HG02884 (cell line): ENCODE data around the gene ODAD3.
"Not testable (repeated sequence)": the region's sequence is repeated elsewhere in the genome, so short reads cannot be mapped to it uniquely, and the experiment has no call there.

Source experiments
- ATAC-seq: cut with Tn5 transposase; IDR thresholded peaks from one replicate; pipeline ENCODE4 v1.9.1; 2021; ENCODE audit warnings: mild to moderate bottlenecking, moderate library complexity; ENCODE audit not compliant: unreplicated experiment

Gene ODAD3

DNA sequence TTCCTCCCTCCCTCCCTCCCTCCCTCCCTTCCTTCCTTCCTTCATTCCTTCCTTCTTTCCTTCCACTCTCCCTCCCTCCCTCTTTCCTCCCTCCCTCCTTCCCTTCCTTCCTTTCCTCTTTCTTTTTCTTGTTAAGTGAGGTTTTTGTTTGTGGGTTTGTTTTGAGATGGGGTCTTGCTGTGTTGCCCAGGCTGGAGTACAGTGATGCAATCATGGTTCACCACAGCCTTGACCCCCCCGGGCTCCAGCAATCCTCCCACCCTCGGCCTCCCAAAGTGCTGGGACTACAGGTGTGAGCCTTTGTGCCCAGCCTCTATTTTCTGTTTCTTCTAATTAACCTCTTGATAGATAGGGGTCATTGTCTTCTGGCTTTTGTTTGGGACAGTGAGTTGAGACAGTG, 26.5 kb upstream of the ODAD3 start:
- no peak for ATAC-seq

DNA sequence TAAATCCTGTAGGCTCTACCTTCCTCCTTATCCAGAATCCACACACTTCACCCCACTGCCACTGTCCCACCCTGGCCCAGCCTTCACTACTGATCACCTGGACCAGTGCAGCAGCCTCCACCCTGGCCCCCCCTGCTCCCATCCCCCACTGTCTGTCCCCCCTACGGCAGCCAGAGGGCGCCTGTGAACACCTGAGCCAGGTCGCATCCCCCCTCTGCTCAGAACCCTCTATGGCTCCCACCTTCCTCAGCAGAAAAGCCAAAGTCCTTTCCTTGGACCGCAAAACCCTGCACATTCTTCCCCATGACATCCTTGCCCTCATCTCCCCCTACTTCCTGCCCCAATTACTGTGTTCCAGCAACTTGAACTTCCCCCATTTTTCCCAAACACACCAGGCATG, 25.3 kb upstream of the ODAD3 start:
- ATAC-seq: no peak

DNA sequence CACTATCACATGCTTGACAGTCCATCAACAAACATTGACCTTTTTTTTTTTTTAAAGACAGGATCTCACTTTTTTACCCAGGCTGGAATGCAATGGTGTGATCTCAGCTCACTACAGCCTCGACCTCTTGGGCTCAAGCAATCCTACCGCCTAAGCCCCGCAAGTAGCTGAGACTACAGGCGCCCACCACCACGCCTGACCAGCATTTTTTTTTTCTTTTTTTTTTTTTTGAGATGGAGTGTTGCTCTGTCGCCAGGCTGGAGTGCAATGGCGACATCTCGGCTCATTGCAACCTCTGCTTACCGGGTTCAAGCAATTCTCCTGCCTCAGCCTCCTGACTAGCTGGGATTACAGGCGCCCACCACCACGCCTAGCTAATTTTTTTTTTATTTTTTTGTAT, 24.0 kb upstream of the ODAD3 start:
- not testable (repeated sequence) for ATAC-seq

DNA sequence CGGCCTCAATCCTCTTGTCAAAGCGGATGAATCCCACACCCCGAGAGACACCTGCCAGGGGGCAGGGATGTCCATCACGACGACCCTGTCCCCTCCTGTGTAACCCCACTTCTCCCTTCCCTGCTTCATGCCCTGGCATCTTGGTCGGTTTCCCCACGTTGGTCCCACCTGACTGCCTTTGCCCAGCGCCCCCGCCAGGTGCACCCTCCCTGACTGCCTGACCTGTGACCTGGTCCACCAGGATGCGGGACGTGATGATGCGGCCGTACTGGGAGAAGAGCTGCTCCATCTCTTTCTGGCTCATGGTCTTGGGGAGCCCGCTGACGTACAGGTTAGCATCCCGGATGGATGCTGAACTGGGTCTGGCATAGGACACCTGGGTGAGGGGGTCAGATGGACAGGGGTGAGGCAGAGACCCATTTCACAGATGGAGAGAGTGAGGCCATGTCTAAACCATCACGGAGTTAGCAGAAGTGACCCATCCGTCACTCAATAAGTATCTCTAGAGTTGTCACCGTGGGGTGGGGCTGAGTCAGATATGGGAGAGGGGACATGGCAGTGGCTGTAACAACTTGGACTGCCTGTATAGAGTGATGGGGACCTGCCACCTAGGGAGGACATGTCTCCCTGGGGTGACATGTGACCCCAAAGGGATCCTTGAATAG, 23.4 kb upstream of the ODAD3 start:
- no peak for ATAC-seq

DNA sequence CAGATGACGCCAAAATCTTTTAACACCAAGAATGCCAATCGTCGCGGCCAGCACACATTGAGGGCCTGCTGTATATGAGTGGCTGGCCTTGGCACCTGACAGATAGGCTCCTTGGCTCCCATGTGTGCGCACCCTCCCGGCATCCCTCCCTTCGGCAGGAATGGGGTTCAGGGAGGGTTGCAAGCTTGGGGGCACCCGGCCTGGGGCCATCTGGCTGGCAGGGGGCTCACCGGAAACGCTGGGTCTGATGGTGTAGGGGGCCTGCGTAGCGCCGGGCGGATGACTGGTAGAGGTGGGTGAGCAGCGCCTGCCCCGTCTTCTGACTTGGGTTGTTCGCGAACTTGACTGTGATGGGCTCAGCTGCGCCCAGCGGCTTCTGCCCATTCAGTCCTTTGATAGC, 22.9 kb upstream of the ODAD3 start:
- no peak for ATAC-seq

DNA sequence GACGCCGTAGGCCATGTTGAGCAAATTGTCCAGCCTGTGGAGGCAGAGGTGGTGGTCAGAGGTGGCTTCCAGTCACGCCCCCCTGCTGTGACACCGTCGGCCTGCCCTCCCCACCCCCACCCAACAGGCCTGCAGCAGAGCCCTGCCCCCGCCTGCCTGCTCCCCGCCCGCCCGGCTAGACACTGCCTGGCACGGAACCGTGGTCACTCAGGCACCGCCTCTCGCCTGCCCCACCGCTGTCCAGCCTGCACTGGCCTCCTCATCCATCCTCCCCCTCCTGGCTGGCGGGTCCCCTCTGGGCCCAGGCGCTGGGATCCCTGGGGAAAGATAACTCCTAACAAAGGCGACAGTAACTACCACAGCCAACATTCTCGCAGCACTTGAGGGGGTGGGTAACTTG, 22.2 kb upstream of the ODAD3 start:
- no peak for ATAC-seq

DNA sequence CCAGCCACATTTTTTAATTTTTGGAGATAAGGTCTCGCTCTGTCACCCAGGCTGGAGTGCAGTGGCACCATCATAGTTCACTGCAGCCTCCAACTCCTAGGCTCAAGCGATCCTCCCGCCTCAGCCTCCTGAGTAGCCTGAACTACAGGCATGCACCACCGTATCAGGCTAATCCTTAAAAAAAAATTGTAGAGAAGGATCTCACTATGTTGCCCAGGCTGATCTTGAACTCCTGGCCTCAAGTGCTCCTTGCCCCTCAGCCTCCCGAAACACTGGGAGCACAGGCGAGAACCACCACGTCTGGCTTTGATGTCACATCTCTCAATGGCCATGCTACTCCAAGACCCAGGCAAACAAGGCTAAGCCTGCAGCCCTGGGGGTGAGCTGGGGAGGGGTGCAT, 21.7 kb upstream of the ODAD3 start:
- no peak for ATAC-seq

DNA sequence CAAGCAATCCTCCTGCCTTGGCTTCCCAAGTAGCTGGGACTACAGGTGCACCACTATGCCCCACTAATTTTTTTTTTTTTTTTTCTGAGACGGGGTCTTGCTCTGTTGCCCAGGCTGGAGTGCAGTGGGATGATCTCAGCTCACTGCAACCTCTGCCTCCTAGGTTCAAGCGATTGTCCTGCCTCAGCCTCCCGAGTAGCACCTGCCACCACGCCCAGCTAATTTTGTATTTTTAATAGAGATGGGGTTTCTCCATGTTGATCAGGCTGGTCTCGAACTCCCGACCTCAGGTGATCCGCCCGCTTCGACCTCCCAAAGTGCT, 20.3 kb upstream of the ODAD3 start:
- not testable (repeated sequence) for ATAC-seq

DNA sequence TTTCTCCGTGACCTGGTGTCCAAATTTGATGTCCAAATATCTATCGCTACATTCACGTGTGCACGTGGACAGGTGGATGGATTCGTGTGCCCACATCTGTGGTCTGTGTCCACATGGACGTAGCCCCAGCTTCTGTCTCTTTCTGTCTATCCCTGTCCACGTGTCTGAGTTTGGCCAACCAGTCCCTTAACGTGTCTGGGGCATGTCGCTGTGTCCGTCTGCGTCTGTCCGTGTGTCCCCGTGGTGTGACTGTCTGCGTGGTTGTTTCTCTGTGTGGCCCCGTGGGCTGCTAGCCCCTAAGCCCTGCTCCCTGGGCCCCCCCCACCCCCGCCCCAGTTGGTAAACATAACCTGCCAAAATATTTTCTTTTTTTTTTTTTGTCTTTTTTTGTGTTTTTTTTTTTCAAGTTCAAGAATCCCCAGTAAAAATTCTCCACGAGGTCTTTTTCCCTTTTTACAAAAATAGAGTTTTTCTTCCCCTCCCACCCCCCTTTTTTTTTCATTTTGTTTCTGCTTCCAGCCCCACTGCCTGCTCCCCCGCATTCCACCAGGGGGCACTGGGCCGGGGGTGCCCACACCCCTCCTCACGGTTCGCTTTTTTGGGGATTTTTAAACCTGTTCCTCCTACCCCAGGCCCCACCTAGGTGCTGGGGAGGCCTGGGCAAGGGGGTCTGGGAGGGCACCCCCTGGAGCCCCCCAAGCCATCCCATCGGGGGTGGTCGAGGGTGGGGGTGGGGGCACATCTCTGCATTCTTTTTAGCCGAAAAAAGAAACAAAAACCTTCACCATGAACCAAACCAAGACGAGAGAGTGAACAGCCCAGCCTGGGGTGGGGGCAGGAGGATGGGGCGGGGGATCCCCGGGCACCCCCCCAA, 18.8 kb upstream of the ODAD3 start:
- no peak for ATAC-seq

DNA sequence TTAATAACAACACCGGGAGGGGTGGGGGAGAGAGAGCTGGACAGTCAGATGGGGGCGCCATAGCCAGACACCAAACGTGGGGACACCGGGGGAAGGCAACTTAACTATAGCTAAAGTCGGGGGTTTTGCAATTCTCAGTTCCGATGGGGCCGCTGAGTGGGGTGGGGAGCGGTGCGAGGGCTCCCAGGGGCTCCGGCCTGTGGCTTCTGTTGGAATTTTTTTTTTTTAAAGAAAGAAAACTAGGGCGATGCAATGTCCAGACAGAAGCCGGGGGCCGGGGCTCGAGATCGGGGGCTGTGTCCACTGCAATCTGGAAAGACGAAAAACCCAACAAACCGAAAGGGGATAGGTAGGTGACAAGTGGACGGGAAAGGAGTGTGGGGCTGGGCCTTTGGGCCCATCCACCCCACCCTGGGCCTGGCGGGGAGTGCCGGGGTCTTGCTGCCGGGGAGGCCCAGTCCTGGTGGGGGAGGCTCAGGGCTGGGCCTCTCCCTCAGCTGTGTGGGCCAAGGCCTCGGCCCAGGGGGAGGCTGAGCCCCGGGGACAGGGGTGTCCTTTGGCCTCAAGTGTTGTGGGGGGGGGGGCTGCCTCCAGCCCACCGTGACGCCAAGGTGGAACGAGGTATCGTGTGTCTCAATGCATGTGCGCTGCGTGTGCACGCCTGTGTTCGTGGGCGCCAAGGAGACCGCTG, 17.8 kb upstream of the ODAD3 start:
- ATAC-seq: no peak

DNA sequence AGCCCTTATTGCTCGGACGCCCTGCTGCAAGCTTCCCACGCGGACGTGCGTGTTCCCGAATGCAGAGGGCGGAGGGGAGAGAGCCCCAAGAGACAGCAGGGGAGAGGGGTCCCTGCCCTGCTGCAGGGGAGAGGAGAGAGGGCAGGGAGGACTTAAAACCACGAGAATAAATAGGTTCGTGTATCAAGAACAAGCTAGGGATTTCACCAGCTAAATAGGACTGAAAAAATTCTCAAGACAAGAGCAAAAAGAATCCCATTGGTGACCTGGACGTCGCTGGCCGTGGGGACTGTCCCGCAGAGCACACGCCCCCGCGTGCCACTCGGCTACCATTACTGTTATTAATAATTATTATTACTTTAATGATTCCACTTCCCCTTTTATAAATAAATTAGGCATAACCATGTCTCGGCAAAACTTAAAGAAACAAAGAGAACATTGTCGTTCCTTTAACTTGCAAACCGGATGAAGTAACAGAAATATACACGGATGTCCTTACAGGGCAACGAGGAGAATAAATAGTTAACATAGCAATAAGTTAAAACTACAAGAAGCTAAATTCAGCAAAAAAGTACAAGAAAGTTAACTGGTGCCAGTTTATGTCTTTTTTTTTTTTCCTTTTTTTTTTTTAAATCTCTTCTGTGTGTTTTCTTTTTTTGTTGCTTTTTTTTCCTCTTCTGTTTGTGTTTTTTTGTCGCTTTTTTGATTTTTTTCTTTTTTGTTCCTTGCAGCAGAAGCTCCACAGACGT, 17.1 kb upstream of the ODAD3 start:
- ATAC-seq: no peak

DNA sequence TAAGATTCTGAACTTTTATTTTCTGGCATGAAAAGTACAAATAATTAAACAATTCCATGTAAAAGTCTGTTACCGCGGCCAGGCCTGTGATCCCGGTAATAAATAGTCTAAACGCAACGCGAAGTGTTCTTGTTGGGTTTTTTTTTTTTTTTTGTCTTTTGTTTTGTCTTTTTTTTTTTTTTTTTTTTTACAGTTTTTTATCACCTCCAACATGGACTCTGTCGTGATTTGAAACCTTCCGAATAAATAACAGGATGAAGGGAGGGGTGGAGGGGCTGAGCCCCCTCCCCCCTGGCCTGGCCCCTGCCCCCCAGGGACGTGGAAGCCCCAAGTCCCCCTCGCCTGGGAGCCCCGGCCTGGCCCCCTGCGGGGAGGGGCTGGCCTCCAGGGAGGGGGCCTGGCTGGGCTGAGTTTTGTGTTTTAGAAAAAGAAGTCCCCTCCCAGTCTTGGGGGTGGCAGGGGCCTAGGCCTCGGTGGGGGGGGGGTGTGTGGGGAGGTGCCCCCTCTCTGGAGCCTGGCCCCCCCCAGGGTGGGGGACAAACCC, 16.5 kb upstream of the ODAD3 start:
- ATAC-seq: no peak

DNA sequence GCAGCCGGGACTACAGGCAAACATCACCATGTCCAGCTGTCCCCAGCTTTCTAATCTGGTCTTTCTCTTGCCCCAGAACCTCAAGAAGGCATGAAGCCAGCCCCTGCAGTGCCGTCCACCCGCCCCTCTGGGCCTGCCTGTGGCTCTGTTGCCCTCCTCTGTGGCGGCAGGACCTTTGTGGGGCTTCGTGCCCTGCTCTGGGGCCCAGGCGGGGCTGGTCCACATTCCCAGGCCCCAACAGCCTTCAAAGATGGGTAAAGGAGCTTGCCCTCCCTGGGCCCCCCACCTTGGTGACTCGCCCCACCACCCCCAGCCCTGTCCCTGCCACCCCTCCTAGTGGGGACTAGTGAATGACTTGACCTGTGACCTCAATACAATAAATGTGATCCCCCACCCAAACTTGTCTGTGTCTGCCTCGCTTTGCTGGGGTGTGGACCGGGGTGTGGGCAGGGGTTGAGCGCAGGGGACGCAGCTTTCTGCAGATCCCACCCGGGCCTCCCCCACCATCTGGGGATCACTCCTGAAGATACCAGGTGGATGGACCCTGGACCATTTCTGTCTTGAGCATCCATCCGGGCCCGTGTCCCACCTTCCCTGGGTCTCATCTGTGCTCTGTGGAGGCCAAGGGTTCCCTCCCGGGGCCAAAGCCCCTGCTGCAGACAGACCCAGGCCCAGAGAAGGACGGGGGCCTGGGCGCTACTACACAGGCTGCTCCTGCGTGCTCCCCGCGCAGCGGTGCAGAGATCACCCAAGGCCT, 15.8 kb upstream of the ODAD3 start:
- no peak for ATAC-seq

DNA sequence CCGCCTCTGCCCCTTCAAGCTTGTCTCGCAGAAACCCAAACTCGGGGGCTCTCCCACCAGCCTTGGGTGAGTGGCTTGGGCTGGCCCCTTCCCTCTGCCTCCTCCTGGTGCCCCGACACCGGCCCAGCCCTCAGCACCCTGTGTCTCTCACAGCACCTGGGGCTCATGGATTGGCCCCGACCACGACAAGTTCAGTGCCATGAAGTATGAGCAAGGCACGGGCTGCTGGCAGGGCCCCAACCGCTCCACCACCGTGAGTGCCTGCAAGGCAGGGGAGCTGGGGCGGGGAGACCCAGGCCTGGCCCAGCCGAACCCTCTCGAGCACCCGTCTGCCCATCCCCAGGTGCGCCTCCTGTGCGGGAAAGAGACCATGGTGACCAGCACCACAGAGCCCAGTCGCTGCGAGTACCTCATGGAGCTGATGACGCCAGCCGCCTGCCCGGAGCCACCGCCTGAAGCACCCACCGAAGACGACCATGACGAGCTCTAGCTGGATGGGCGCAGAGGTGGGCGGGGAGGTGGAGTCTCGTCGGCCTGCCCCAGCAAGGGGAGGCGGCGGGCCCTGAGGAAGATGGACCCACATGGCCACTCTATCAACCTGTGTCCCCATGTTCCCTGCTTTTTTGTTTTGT, 14.1 kb upstream of the ODAD3 start:
- ATAC-seq: no peak

DNA sequence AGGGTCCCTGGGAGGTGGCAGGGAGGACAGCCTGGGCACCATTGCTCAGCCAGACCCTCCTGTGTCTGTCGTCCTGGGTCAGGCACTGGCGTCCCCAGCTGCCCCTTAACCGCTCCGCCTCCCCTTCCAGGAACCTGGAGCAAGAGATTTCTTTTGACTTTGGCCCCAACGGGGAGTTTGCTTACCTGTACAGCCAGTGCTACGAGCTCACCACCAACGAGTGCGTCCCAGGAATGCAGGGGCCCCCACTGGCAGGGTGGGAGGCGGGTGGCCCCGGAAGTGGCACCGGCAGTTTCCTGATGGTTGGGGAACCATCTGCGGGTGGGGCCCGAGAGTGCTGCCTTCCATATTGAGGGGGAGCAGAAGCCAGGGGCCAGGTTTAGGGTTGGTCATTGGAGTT, 13.5 kb upstream of the ODAD3 start:
- no peak for ATAC-seq

DNA sequence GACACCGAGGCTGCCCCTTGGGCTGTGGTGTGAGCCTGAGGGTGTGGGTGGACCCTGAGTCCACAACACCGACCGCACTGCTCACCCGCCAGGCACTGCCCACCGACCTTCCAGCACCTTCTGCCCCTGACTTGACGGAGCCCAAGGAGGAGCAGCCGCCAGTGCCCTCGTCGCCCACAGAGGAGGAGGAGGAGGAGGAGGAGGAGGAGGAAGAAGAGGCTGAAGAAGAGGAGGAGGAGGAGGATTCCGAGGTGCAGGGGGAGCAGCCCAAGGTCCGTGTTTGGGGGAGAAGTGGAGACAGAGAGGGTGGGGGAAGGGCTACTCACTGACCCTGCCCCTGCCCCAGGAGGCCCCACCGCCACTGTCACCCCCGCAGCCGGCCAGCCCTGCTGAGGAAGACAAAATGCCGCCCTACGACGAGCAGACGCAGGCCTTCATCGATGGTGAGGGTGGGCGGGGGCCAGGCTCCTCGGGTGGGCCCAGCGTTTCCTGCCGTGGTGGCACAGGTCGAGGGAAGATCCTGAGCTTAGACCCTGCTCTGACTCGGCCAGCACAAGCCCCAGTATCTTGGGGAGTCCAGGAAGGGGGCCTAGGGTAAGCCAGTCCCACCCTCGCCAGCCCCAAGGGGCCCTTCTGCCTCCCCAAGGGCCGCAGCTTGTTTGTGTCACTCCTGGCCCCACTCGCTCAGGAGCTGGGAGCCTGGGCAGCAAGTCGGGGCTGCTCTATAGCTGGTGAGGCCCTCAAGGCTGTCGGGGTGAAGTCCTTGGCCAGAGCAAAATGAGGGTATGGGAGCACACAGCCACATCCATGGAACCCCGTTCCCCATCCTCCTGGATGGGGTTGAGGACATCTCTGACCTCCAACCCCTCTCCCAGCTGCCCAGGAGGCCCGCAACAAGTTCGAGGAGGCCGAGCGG, 12.7 kb upstream of the ODAD3 start:
- ATAC-seq: no peak

DNA sequence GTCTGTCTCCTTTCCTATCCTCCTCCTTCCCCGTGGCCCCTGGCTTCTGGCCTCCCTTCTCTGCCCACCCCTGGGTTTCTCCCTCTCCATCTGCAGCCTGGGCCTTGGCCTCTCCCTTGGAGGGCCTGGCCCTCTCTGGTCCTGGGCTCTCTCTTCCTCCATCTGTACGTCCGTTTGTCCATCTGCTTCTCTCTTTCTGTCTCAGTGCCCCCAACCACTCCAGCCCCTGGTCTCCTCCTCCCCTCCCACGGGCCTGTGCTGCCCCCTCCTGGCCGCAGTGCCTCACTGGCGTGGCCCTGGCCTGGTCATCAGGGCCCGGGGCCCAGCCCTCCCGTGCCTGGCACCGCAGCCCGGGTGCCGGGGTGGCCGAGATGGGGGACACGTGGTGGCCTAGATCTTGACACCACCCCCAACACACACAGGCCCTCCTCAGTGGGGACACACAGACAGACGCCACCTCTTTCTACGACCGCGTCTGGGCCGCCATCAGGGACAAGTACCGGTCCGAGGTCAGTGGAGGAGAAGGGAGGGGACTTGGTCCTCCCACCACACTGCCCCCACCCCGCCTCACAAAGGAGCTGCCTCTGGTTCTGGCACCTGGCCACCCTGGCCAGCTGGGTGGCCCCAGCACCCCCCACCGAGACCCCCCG, 11.9 kb upstream of the ODAD3 start:
- no peak for ATAC-seq

DNA sequence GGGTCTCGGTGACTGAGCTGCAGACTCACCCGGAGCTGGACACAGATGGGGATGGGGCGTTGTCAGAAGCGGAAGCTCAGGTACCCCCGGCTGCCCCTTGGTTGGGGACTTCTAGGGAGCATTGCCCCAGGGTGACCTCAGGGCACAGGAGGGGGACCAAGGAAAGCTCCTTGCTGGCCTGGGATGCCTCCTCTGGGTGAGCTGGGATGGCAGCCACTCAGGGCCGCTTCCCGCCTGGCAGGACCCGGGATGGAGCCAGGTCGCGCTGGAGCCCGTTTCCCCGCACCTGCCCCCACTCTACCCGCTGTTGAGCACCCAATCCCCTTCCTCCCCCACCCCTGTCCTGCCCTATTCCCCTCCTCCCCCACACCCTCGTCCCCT, 11.3 kb upstream of the ODAD3 start:
- ATAC-seq: no peak
